Measurements from ENCODE around the gene ZNF544. TPM values are rescaled to one million over a fixed set of nuclear protein-coding genes. Genes with fewer than 3 reads are reported as not detected.

ZNF544 gene
- polyA plus RNA-seq, 2 of the 4 experiments (the other 2 are of a cell fraction), result 23.7 to 33.1 TPM

GRCh38 chr19:58196901-58197616, 31.7 kb upstream of the ZNF544 start (continued):
- TF ChIP-seq ESRRA (IDR thresholded peaks at IDR 0.05; ENCODE audit: borderline replicate concordance, low read length) (no peak), ZNF302 (CRISPR knock-in tag; IDR thresholded peaks at IDR 0.05) (no peak), CTCF (IDR thresholded peaks at IDR 0.05) (no peak), HES2 (IDR thresholded peaks at IDR 0.05) (peak; percentile 68), CBX8 (IDR thresholded peaks at IDR 0.05) (no peak), CHD2 (IDR thresholded peaks at IDR 0.05; ENCODE audit: low read length, partially characterized antibody) (no peak)

GRCh38 chr19:58203814-58204475, 24.8 kb upstream of the ZNF544 start:
- no peak overlapping the region for H3K4me3 ChIP-seq
- FAIRE-seq, result no peak
- no peak; a peak in 2 of 6 replicates for ATAC-seq
- H3K9me3 ChIP-seq, result peaks cover 99% of the 10 kb centered on the region
- H3K4me1 ChIP-seq, result no peaks in the 10 kb centered on the region
- H3K27ac ChIP-seq, result no peak overlapping the region
- H3K4me2 ChIP-seq, result no peak overlapping the region
- ChIA-PET CTCF (interaction anchor here (0.6 to 0.8 kb wide), 2 partner anchors 44 to 92 kb away, joined by 3 read pairs; no protein-coding TSS in a partner anchor), POLR2A (interaction anchor here (1.0 kb wide), 1 partner anchor 21 kb away, joined by 3 read pairs; the partner anchor contains the start of gene ZNF274)
- TF ChIP-seq PBX3 (IDR thresholded peaks at IDR 0.05) (no peak), RARB (CRISPR knock-in tag; IDR thresholded peaks at IDR 0.05) (no peak), TP53 (CRISPR knock-in tag; IDR thresholded peaks at IDR 0.05) (no peak), MAFK (IDR thresholded peaks at IDR 0.05; ENCODE audit: partially characterized antibody) (no peak)
- WGBS (ENCODE audit: missing lambda C conversion rate), result 94% methylated on average over 45 of the region's 49 CpGs
- DNase-seq (ENCODE audit: low read depth in 1 of 2, low spot score in 1 of 2), result no peak

GRCh38 chr19:58204566-58204965, 24.1 kb upstream of the ZNF544 start:
- H3K9me3 ChIP-seq, result peaks cover 99% of the 10 kb centered on the region
- POLR2A ChIA-PET, result interaction anchor here (1.0 kb wide), 1 partner anchor 22 kb away, joined by 3 read pairs; the partner anchor contains the start of gene ZNF274
- WGBS (ENCODE audit: missing lambda C conversion rate), result 95% methylated on average over 15 of the region's 15 CpGs
- TF ChIP-seq BHLHE40 (IDR thresholded peaks at IDR 0.05; ENCODE audit: low read depth, low read length), result no peak
- no peak for TF ChIP-seq PBX3 (IDR thresholded peaks at IDR 0.05)
- no peak for TF ChIP-seq BCL3 (IDR thresholded peaks at IDR 0.05)
- TF ChIP-seq RFX5 (IDR thresholded peaks at IDR 0.05), result no peak
- TF ChIP-seq NPAS2 (CRISPR knock-in tag; IDR thresholded peaks at IDR 0.05; ENCODE audit: borderline replicate concordance), result no peak
- TF ChIP-seq HES2 (IDR thresholded peaks at IDR 0.05), result no peak
- TF ChIP-seq HOXB5 (CRISPR knock-in tag; IDR thresholded peaks at IDR 0.05), result no peak
- no peak for TF ChIP-seq FOSL2 (IDR thresholded peaks at IDR 0.05)
- no peak for TF ChIP-seq FOSL2 (CRISPR knock-in tag; IDR thresholded peaks at IDR 0.05)
- TF ChIP-seq SREBF2 (IDR thresholded peaks at IDR 0.05), result no peak
- TF ChIP-seq MAX (IDR thresholded peaks at IDR 0.05), result no peak
- TF ChIP-seq GATA3 (IDR thresholded peaks at IDR 0.05; ENCODE audit: borderline replicate concordance), result no peak
- no peak for TF ChIP-seq ATOH8 (CRISPR knock-in tag; IDR thresholded peaks at IDR 0.05; ENCODE audit: low read depth)
- TF ChIP-seq ELK1 (IDR thresholded peaks at IDR 0.05; ENCODE audit: low read depth, low read length), result no peak
- FAIRE-seq (no peak), ATAC-seq (no peak), DNase-seq (ENCODE audit: low read depth in 1 of 2, low spot score in 1 of 2) (no peak)
- H3K4me1 ChIP-seq, result no peaks in the 10 kb centered on the region
- no peak overlapping the region for H3K27ac ChIP-seq
- no peak overlapping the region for H3K4me2 ChIP-seq
- CTCF ChIA-PET, result interaction anchor here (0.6 to 0.8 kb wide), 2 partner anchors 65 to 93 kb away, joined by 3 read pairs; no protein-coding TSS in a partner anchor
- H3K4me3 ChIP-seq, result no peak overlapping the region

Data from A549 (cell line).